HG03108 (cell line): ENCODE results near the gene DRAM1.
A peak's percentile ranks its signal among the peaks of the same experiment; 100 is the strongest.
"Not testable (repeated sequence)": the region's sequence is repeated elsewhere in the genome, so short reads cannot be mapped to it uniquely, and the experiment has no call there.

Source experiments
- ATAC-seq: cut with Tn5 transposase; IDR thresholded peaks from one replicate; pipeline ENCODE4 v1.9.1; 2021; ENCODE audit warnings: moderate library complexity; ENCODE audit not compliant: unreplicated experiment

The DRAM1 gene

GRCh38 chr12:101858361-101858760, 19.0 kb upstream of the DRAM1 start:
- no peak for ATAC-seq

DNA sequence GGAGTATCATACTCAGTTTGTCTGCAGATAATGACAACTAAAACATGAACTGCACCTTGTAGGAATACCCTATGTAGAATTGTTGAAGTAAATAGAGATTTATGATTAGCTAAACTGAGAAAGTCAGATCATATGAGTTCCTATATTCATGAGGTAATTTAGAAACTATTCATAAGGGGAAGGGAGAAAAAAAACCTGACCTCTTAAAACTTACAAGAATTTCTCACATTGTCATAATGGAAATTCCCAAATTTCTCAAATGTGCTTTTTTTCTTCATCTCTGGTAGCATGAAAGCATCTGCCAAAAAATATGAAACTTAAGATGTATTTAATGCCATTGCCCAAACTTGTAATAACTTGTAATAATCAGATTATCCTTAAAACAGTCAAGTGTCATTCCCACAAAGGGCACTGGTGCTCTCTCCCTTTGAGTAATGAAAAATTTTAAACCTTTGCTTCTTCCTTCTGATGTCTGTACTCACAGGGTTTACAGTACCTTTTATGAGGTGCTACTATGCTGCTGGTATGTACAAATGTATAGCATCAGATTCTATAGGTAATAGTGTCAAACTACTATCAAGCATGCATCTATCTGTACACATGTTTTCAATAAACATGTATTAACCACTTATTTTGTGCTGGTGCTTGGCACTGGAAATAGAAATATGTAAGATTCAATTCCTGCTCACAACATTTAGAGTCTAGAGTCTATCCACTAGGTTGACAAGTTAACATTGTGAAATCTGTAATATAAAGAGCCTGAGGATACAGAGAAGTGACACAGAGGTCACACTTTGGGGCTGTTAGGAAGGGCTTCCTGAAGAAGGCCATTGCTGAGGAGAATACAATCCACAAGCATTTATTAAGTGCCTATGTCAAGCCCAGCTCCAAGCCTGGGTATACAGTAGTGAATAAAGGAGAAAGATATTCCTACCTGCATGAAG, 17.4 kb upstream of the DRAM1 start:
- ATAC-seq, result peak; percentile 51

DNA sequence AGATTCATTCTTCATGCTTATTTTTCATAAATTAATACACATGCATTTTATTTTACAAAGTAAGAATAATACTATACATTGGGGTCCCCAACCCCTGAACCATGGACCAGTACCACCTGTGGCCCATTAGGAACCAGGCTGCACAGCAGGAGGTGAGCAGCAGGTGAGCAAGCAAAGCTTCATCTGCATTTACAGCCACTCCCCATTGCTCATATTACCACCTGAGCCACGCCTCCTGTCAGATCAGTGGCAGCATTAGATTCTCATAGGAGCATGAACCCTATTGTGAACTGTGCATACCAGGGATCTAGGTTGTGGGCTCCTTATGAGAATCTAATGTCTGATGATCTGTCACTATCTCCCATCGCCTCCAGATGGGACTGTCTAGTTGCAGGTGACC, 15.7 kb upstream of the DRAM1 start:
- not testable (repeated sequence) for ATAC-seq

DNA sequence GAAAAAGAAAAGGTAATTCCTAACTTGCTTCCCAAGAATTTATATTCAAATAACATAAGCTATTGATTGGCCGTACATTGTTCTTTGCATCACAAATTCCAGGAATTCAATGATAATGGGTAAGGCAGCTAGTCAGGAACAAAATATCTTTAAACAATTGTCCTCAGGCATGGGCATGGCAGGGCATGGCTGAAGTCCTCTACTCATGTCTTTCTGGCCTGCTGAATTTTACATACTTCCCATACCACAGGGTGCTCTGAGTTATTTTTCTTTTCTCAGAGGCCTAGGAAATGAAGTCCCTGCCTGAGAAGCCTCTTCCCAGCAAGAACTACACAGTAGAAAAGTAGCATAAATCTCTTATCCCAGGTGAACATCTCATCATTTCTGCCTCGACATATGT, 15.1 kb upstream of the DRAM1 start:
- no peak for ATAC-seq

- ATAC-seq, result no peak
These were observed 13.4 kb upstream of the DRAM1 start for GRCh38 chr12:101863981-101864380.

DNA sequence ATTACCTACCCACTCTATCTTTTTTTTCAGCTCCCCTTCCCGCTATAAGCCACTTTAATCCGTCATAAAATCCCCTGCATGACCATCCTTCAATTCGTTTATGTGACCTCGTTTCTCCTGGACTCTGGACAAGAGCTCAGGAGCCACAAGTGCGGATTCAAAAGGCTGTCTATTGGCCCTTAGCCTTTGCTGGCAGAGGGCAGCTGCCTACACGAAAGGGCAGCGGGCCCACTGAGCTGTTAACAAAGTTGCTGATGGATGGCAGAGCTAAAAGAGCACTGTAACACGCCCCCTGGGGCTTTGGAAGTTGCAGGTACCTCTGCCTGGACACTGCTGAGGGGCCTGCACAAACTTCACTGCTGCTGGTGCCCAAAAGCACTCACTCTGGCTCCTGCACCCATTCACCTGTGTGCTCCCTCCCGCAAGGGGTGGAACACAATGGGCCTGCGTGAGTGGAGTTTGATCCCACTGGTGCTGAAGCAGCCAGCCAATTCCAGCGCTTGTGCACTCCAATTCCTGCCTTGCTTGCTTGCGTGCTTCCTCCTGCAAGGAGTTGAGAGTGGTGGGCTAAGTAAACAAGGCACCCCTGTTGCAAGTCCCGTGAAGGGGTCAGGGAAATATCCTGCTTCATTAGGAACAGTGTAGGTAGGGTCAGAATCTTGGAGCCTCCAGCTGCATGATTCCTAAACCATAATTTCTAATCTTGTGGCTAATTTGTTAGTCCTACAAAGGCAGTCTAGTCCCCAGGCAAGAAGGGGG, 10.6 kb upstream of the DRAM1 start:
- no peak for ATAC-seq

DNA sequence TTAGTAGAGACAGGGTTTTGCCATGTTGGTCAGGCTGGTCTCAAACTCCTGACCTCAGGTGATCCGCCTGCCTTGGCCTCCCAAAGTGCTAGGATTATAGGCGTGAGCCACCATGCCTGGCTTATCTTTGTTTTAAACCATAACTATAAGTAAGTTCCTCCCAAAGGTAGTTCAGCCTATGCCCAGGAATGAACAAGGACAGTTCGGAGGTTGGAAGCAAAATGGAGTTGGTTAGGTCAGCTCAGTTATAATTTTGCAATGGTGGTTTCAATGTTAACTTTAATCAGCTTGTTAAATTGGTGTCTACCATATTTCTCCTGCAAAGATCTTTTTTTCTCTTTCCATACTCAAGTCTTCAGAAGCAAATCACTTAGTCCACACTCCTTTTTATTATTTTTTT, 9.8 kb upstream of the DRAM1 start:
- ATAC-seq, result not testable (repeated sequence)

- ATAC-seq, result no peak
These were observed 6.5 kb upstream of the DRAM1 start for GRCh38 chr12:101870925-101871324.

- no peak for ATAC-seq
These were observed 2.2 kb upstream of the DRAM1 start for GRCh38 chr12:101875162-101875561.

GRCh38 chr12:101876322-101876860, 989 bp upstream of the DRAM1 start:
- no peak for ATAC-seq

DNA sequence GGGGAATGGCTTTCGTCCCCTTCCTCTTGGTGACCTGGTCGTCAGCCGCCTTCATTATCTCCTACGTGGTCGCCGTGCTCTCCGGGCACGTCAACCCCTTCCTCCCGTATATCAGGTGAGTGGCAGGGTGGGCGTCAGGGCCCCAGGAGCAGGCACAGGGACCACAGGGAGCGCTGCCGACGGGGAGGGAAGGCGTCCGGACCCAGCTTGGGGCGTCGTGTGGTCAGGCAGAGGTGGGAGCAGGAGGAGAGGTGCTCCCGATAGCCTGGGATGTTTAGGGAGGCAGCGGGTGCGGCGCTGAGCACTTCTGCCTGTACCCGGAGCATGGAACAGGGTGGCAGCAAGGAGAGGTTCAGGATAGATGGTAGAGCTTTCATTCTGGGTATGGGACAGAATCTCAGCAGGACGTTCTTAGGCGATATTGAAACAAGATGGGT, 444 bp downstream of the DRAM1 start:
- peak; percentile 7 for ATAC-seq

DNA sequence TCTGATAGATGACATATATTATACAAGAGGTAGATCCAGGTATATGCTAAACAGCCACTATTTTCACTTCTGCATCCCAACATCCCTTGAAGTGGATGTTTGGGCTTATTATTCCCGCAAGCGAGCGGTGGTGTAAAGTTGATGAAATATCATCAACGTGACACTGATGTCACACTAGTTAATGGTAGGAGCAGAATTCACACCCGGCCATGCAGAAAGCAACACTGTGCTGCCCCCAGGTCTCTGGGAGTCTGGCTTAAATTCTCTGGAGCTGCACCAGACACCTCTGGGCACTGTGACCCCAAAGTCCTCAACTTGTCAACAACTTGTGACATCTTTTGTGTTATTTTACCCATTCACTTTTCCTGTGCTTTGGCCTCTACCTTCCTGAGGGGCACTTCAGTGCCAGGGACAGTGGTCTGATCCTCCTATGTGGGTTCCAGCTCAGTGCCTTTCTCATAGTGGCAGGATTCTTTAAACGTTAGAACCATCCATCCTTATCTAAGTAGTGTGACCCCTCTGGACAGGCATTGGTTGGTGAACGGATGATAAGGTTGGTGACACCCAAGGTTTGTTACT, 952 bp downstream of the DRAM1 start:
- ATAC-seq, result no peak

DNA sequence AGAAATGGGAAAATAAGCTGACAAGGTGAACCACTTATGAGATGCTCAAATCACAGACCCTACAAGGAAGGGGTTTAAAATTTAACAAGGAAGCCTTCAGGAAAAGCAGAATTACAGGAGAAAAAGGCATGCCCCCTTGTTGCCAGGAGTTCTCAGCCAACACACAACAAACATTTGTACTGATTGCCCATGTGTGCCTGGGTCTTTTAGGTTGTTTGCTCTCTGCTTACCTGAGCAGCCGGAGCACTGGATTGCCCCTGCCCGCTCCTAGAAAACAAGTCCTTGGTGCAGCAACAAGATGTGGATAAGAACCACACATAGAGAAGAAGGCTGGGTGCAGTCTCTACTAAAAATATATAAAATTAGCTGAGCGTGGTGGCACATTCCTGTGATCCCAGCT, 3.4 kb downstream of the DRAM1 start:
- no peak for ATAC-seq

GRCh38 chr12:101881228-101881627, 3.8 kb downstream of the DRAM1 start:
- no peak for ATAC-seq

- no peak for ATAC-seq
These were observed 6.8 kb downstream of the DRAM1 start for GRCh38 chr12:101884174-101884573.

- not testable (repeated sequence) for ATAC-seq
These were observed 7.5 kb downstream of the DRAM1 start for GRCh38 chr12:101884781-101885340.

DNA sequence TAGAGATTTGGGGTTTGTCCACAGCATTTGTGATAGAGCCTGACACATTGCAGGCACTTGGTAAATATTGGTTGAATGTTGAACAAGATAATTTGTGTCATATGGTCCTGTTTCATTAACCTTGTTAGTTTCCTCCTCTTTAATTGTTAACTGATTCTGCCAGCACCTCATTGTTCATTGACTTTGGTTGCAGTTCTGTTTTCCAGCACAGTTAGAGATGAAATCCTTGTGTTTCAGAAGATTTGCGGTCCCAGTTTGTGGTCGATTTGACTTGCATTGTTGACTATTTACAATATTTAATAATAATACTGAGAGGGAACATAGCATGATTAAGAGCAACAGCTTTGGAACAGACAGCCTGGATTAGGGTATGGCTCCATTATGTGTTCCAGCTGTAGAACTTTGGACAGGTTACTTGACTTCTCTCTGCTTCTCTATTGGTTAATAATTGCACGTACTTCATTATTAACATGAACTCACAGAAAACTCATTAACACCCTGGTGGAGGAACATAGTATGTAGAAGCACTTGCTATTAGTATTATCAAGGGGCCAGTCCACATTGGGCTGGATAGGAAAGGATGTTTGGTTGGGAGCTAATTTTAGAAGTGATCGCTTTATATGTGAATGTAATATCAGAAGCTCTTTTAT, 8.7 kb downstream of the DRAM1 start:
- peak; percentile 71 for ATAC-seq

DNA sequence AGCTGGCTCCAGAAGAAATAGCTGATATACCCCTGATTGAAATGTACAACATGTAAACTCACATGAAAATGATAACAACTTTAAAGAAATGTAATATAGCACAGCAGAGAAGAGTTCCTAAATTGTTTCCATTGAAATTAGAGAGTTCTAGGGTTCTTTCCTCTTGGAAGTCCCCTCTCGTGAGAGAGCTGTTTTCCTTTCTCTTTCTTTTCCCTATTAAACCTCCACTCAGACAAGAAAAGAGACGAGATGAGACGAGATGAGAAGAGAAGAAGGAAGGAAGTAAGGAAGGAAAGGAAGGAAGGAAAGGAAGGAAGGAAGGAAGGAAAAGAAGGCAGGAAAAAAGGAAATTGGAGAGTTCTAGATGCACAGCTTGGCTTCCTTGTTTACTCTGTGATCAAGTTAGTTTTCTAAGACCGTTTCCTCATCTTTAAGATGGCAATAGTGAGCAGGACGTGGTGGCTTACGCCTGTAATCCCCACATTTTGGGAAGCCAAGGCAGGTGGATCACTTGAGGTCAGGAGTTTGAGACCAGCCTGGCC, 11.9 kb downstream of the DRAM1 start:
- ATAC-seq, result no peak

- ATAC-seq, result peak; percentile 98
These were observed 14.1 kb downstream of the DRAM1 start for GRCh38 chr12:101891462-101891971.

DNA sequence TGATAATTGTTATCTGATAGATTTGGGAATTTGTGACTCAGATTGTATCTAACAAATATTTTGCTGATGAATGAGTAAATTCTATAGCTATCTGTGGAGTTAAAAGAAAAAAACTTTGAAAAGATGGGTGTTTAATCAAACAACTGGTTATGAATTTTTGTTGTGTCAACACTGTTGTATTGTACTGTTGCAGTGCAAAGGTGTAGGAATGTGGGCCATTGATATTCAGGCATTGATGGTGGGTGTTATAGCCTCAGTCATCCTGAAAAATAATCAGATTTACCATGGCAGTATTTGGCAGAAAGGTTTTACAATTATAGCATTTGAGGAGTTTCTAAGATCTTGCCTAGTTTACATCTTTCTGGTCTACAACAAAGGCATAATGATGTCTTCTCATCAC, 15.4 kb downstream of the DRAM1 start:
- ATAC-seq, result no peak
